WTC11 (cell line): ENCODE data around the gene SLC12A2. TPM values are rescaled to one million over a fixed set of nuclear protein-coding genes. Genes with fewer than 3 reads are reported as not detected.

Experiments
- ATAC-seq: fragments of 200-7000 bp; cut with Tn5 transposase; 2 replicates; pipeline ENCODE4 v1.10.0; 2021; ENCODE audit warnings: mild to moderate bottlenecking, moderate library complexity
- CTCF ChIA-PET: fragments of 300-600 bp; sonication (Branson Sonifier 250); formaldehyde crosslinking; loops from one replicate; lab custom pipeline; 2021; ENCODE audit warnings: antibody characterized with exemption; lab: Charles Lee
- POLR2A ChIA-PET: fragments of 350-600 bp; sonication (Branson Sonifier 250); formaldehyde crosslinking; loops from one replicate; lab custom pipeline; 2021; ENCODE audit warnings: antibody characterized with exemption; lab: Charles Lee
- DNase-seq: peaks from one replicate; pipeline ENCODE4 v3.0.0; 2021; ENCODE audit warnings: low spot score
- H3K27ac Mint-ChIP-seq: 2 replicates; pipeline ENCODE4 v1.8.0; 2021; ENCODE audit warnings: mixed read lengths
- H3K27me3 Mint-ChIP-seq: 2 replicates; pipeline ENCODE4 v1.8.0; 2021; ENCODE audit warnings: low read depth, mild to moderate bottlenecking, moderate library complexity, mixed read lengths
- H3K36me3 Mint-ChIP-seq: 2 replicates; pipeline ENCODE4 v1.8.0; 2021; ENCODE audit warnings: mixed read lengths
- H3K4me1 Mint-ChIP-seq: 2 replicates; pipeline ENCODE4 v1.8.0; 2022; ENCODE audit warnings: mixed read lengths
- H3K4me3 Mint-ChIP-seq: 2 replicates; pipeline ENCODE4 v1.8.0; 2021; ENCODE audit warnings: mild to moderate bottlenecking, moderate library complexity, mixed read lengths
- H3K9me3 Mint-ChIP-seq: 2 replicates; pipeline ENCODE4 v1.8.0; 2021; ENCODE audit warnings: mixed read lengths
- AFF4 ChIP-seq: sonication (generic); formaldehyde crosslinking; IDR thresholded peaks from 2 replicates; pipeline ENCODE4 v1.8.1; 2023; ENCODE audit warnings: mild to moderate bottlenecking, missing genetic modification reagents, borderline replicate concordance
- ATF1 ChIP-seq: sonication (generic); formaldehyde crosslinking; IDR thresholded peaks from 2 replicates; pipeline ENCODE4 v1.8.1; 2023; ENCODE audit warnings: mild to moderate bottlenecking, moderate library complexity, missing genetic modification reagents
- CBFB ChIP-seq: sonication (generic); formaldehyde crosslinking; IDR thresholded peaks from 2 replicates; pipeline ENCODE4 v1.8.1; 2022; ENCODE audit warnings: mild to moderate bottlenecking, low read depth, missing genetic modification reagents
- ERG ChIP-seq: fragments of 250-450 bp; sonication (Bioruptor Pico); IDR thresholded peaks from 2 replicates; pipeline ENCODE4 v1.8.0; 2021; ENCODE audit warnings: mild to moderate bottlenecking
- ESRRA ChIP-seq: sonication (generic); formaldehyde crosslinking; IDR thresholded peaks from 2 replicates; pipeline ENCODE4 v1.8.1; 2022; ENCODE audit warnings: mild to moderate bottlenecking, missing genetic modification reagents, borderline replicate concordance
- ETV6 ChIP-seq: sonication (generic); formaldehyde crosslinking; IDR thresholded peaks from 2 replicates; pipeline ENCODE4 v1.8.1; 2022; ENCODE audit warnings: mild to moderate bottlenecking, missing genetic modification reagents
- FOXK1 ChIP-seq: sonication (generic); formaldehyde crosslinking; IDR thresholded peaks from 2 replicates; pipeline ENCODE4 v1.8.0; 2022; ENCODE audit warnings: mild to moderate bottlenecking, moderate library complexity, missing genetic modification reagents
- GABPB1 ChIP-seq: sonication (generic); formaldehyde crosslinking; IDR thresholded peaks from 2 replicates; pipeline ENCODE4 v1.8.1; 2023; ENCODE audit warnings: mild to moderate bottlenecking, missing genetic modification reagents
- JUN ChIP-seq: sonication (generic); formaldehyde crosslinking; IDR thresholded peaks from 2 replicates; pipeline ENCODE4 v1.8.0; 2023; ENCODE audit warnings: mild to moderate bottlenecking, missing genetic modification reagents
- MXD4 ChIP-seq: fragments of 250-450 bp; sonication (Bioruptor Pico); IDR thresholded peaks from 2 replicates; pipeline ENCODE4 v1.8.0; 2021; ENCODE audit warnings: mild to moderate bottlenecking, moderate library complexity, borderline replicate concordance
- NFATC4 ChIP-seq: fragments of 250-450 bp; sonication (Bioruptor Pico); IDR thresholded peaks from 2 replicates; pipeline ENCODE4 v1.9.0; 2021; ENCODE audit warnings: mild to moderate bottlenecking
- NFYB ChIP-seq: sonication (generic); formaldehyde crosslinking; conservative IDR thresholded peaks from 2 replicates; pipeline ENCODE4 v1.8.0; 2022; ENCODE audit warnings: low read depth, missing genetic modification reagents
- NR1H2 ChIP-seq: sonication (generic); formaldehyde crosslinking; IDR thresholded peaks from 2 replicates; pipeline ENCODE4 v1.9.0; 2021; ENCODE audit warnings: mild to moderate bottlenecking, moderate library complexity, missing genetic modification reagents
- NR2C2 ChIP-seq: sonication (generic); formaldehyde crosslinking; IDR thresholded peaks from 2 replicates; pipeline ENCODE4 v1.8.0; 2022; ENCODE audit warnings: mild to moderate bottlenecking, missing genetic modification reagents
- PREB ChIP-seq: sonication (generic); formaldehyde crosslinking; IDR thresholded peaks from 2 replicates; pipeline ENCODE4 v1.8.1; 2022; ENCODE audit warnings: mild to moderate bottlenecking, missing genetic modification reagents, moderate library complexity, borderline replicate concordance
- RELA ChIP-seq: sonication (generic); formaldehyde crosslinking; IDR thresholded peaks from 2 replicates; pipeline ENCODE4 v1.8.1; 2022; ENCODE audit warnings: missing genetic modification reagents, mild to moderate bottlenecking, borderline replicate concordance
- RORB ChIP-seq: fragments of 250-450 bp; sonication (Bioruptor Pico); IDR thresholded peaks from 2 replicates; pipeline ENCODE4 v1.9.0; 2021; ENCODE audit warnings: mild to moderate bottlenecking
- TP53 ChIP-seq: sonication (generic); formaldehyde crosslinking; IDR thresholded peaks from 2 replicates; pipeline ENCODE4 v1.8.1; 2023; ENCODE audit warnings: mild to moderate bottlenecking, missing genetic modification reagents
- USF1 ChIP-seq: sonication (generic); formaldehyde crosslinking; IDR thresholded peaks from 2 replicates; pipeline ENCODE4 v1.8.0; 2022; ENCODE audit warnings: mild to moderate bottlenecking, missing genetic modification reagents
- ZBTB21 ChIP-seq: sonication (generic); formaldehyde crosslinking; IDR thresholded peaks from 2 replicates; pipeline ENCODE4 v1.8.1; 2023; ENCODE audit warnings: mild to moderate bottlenecking, missing genetic modification reagents, borderline replicate concordance
- ZNF138 ChIP-seq: sonication (generic); formaldehyde crosslinking; conservative IDR thresholded peaks from 2 replicates; pipeline ENCODE4 v1.8.1; 2022; ENCODE audit warnings: mild to moderate bottlenecking, moderate library complexity, missing genetic modification reagents
- total RNA-seq: library from RNA; stranded (reverse); gene quantifications from 3 replicates; pipeline ENCODE4 v1.2.3, GENCODE V29; 2021
- TF ChIP-seq, protein P1 (sequence below): sonication (generic); formaldehyde crosslinking; IDR thresholded peaks from 2 replicates; pipeline ENCODE4 v1.8.0; 2023; ENCODE audit warnings: mild to moderate bottlenecking, missing genetic modification reagents

Gene SLC12A2
- total RNA-seq, 1 experiment from 2014 or later, result 8.4 TPM

GRCh38 chr5:128156521-128156920, 73.0 kb downstream of the SLC12A2 start:
- Mint-ChIP-seq H3K9me3 (peaks cover 10% of the 10 kb centered on the region; the same call in 1 of the 2 replicates), H3K27ac (no peak overlapping the region), H3K4me3 (no peak overlapping the region), H3K4me1 (no peaks in the 10 kb centered on the region), H3K36me3 (peaks cover 15% of the 10 kb centered on the region), H3K27me3 (no peaks in the 10 kb centered on the region)
- ChIA-PET CTCF (interaction anchor here (1.5 kb wide), 1 partner anchor 279 kb away, joined by 4 read pairs; no protein-coding TSS in a partner anchor), POLR2A (no interaction called here)
- ATAC-seq (no peak), DNase-seq (no peak)
- no peak for TF ChIP-seq GABPB1 (CRISPR knock-in tag)
- no peak for TF ChIP-seq NFATC4 (CRISPR knock-in tag)

GRCh38 chr5:128158342-128158741, 74.8 kb downstream of the SLC12A2 start:
- CTCF ChIA-PET, result no interaction called here
- H3K4me1 Mint-ChIP-seq, result no peaks in the 10 kb centered on the region
- DNase-seq (no peak), ATAC-seq (no peak)
- no peak overlapping the region for H3K27ac Mint-ChIP-seq
- H3K9me3 Mint-ChIP-seq, result peaks cover 10% of the 10 kb centered on the region; the same call in 1 of the 2 replicates
- TF ChIP-seq NFYB (CRISPR knock-in tag) (no peak), JUN (no peak), MXD4 (CRISPR knock-in tag) (no peak), ATF1 (CRISPR knock-in tag) (no peak), ETV6 (CRISPR knock-in tag) (no peak), RELA (CRISPR knock-in tag) (no peak), CBFB (CRISPR knock-in tag) (no peak), RORB (CRISPR knock-in tag) (no peak), NR2C2 (CRISPR knock-in tag) (no peak), ZNF138 (no peak), FOXK1 (CRISPR knock-in tag) (no peak), USF1 (CRISPR knock-in tag) (no peak), PREB (CRISPR knock-in tag) (no peak), AFF4 (no peak), ZBTB21 (CRISPR knock-in tag) (no peak), ERG (CRISPR knock-in tag) (no peak), TP53 (CRISPR knock-in tag) (no peak), NR1H2 (CRISPR knock-in tag) (no peak), ESRRA (CRISPR knock-in tag) (no peak)
- TF ChIP-seq, protein P1, sequence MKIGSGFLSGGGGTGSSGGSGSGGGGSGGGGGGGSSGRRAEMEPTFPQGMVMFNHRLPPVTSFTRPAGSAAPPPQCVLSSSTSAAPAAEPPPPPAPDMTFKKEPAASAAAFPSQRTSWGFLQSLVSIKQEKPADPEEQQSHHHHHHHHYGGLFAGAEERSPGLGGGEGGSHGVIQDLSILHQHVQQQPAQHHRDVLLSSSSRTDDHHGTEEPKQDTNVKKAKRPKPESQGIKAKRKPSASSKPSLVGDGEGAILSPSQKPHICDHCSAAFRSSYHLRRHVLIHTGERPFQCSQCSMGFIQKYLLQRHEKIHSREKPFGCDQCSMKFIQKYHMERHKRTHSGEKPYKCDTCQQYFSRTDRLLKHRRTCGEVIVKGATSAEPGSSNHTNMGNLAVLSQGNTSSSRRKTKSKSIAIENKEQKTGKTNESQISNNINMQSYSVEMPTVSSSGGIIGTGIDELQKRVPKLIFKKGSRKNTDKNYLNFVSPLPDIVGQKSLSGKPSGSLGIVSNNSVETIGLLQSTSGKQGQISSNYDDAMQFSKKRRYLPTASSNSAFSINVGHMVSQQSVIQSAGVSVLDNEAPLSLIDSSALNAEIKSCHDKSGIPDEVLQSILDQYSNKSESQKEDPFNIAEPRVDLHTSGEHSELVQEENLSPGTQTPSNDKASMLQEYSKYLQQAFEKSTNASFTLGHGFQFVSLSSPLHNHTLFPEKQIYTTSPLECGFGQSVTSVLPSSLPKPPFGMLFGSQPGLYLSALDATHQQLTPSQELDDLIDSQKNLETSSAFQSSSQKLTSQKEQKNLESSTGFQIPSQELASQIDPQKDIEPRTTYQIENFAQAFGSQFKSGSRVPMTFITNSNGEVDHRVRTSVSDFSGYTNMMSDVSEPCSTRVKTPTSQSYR (CRISPR knock-in tag), result no peak
- no peaks in the 10 kb centered on the region for H3K27me3 Mint-ChIP-seq
- no peak overlapping the region for H3K4me3 Mint-ChIP-seq
- POLR2A ChIA-PET, result no interaction called here
- H3K36me3 Mint-ChIP-seq, result peaks cover 15% of the 10 kb centered on the region
